Mesothelial cell of epicardium (in vitro differentiated cells): ENCODE measurements around the gene MZT1. TPM values are rescaled to one million over a fixed set of nuclear protein-coding genes. Genes with fewer than 3 reads are reported as not detected.

ENCODE experiments used
- DNase-seq, 2 experiments: peaks; one replicate each; pipeline ENCODE4 v3.0.0; 2021; ENCODE audit warnings: low spot score in 2 of 2; ENCODE audit not compliant: unreplicated experiment in 2 of 2
- H3K27ac Mint-ChIP-seq: 2 replicates; pipeline ENCODE4 v1.8.0; 2021; ENCODE audit warnings: mixed read lengths
- H3K27me3 Mint-ChIP-seq: 2 replicates; pipeline ENCODE4 v1.8.0; 2021; ENCODE audit warnings: low read depth, mixed read lengths
- H3K36me3 Mint-ChIP-seq: 2 replicates; pipeline ENCODE4 v1.8.0; 2021; ENCODE audit warnings: mixed read lengths
- H3K4me1 Mint-ChIP-seq: 2 replicates; pipeline ENCODE4 v1.8.0; 2021; ENCODE audit warnings: mixed read lengths
- H3K4me3 Mint-ChIP-seq: 2 replicates; pipeline ENCODE4 v1.8.0; 2021; ENCODE audit warnings: mild to moderate bottlenecking, moderate library complexity, mixed read lengths
- H3K9me3 Mint-ChIP-seq: 2 replicates; pipeline ENCODE4 v1.8.0; 2021; ENCODE audit warnings: mixed read lengths
- total RNA-seq: library from RNA; stranded (reverse); gene quantifications from 3 replicates; pipeline ENCODE4 v1.2.1, GENCODE V29; 2021
- TF ChIP-seq, protein P1 (sequence below): fragments of 200-600 bp; sonication (generic); IDR thresholded peaks from one replicate; pipeline ENCODE4 v1.5.0; 2021; ENCODE audit warnings: antibody characterized with exemption; ENCODE audit not compliant: unreplicated experiment

Gene MZT1
- total RNA-seq, 1 donor from 2014 or later = 6.4 TPM

DNA sequence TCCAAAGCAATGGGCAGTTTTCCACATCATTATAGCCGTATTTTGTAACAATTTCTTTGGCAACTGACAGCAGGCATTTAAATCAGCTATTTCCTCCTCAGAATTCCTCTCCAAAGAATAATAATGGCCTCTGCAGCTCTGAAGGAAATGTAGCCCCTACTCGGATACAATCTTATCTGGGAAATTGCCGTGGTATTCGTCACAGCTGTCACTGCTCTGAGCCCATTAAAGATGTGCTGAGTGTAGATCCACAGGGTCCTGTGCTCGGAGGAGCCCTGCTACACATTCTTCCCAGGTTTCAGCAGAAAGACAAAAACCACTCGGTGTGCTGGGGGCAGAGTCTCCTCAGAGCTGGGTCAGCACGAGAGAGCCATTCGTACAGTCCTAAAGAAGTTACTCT, 33.1 kb downstream of the MZT1 start:
- Mint-ChIP-seq H3K27ac (peak overlapping the region; percentile 15), H3K4me3 (no peak overlapping the region), H3K9me3 (peaks cover 19% of the 10 kb centered on the region), H3K36me3 (peaks cover 3% of the 10 kb centered on the region), H3K27me3 (no peaks in the 10 kb centered on the region), H3K4me1 (peaks cover 24% of the 10 kb centered on the region)
- no peak for DNase-seq
- TF ChIP-seq, protein P1, sequence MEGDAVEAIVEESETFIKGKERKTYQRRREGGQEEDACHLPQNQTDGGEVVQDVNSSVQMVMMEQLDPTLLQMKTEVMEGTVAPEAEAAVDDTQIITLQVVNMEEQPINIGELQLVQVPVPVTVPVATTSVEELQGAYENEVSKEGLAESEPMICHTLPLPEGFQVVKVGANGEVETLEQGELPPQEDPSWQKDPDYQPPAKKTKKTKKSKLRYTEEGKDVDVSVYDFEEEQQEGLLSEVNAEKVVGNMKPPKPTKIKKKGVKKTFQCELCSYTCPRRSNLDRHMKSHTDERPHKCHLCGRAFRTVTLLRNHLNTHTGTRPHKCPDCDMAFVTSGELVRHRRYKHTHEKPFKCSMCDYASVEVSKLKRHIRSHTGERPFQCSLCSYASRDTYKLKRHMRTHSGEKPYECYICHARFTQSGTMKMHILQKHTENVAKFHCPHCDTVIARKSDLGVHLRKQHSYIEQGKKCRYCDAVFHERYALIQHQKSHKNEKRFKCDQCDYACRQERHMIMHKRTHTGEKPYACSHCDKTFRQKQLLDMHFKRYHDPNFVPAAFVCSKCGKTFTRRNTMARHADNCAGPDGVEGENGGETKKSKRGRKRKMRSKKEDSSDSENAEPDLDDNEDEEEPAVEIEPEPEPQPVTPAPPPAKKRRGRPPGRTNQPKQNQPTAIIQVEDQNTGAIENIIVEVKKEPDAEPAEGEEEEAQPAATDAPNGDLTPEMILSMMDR = no peak

DNA sequence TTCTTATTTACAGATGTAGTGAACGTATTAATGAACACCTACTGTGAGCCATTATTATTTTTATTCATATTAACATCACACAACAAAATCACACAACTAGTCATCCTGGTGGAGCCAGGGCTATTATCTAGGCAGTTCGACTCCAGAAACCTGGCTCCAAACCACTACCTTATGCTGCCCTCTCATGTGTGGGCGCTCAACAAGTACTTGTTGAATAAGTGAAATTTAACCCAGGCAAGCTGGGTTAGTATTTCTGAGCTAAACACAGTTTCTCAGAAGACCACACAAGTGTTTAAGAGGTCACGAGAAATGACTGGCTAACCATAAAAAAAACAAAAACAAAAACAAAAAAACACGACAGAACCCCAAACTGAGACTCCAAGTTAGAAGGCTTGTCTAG, 33.6 kb downstream of the MZT1 start:
- peaks cover 19% of the 10 kb centered on the region for H3K9me3 Mint-ChIP-seq
- H3K27ac Mint-ChIP-seq = no peak overlapping the region
- H3K36me3 Mint-ChIP-seq = peaks cover 3% of the 10 kb centered on the region
- H3K4me3 Mint-ChIP-seq = no peak overlapping the region
- peaks cover 24% of the 10 kb centered on the region for H3K4me1 Mint-ChIP-seq
- no peak for DNase-seq
- TF ChIP-seq, protein P1 = no peak
- no peaks in the 10 kb centered on the region for H3K27me3 Mint-ChIP-seq

DNA sequence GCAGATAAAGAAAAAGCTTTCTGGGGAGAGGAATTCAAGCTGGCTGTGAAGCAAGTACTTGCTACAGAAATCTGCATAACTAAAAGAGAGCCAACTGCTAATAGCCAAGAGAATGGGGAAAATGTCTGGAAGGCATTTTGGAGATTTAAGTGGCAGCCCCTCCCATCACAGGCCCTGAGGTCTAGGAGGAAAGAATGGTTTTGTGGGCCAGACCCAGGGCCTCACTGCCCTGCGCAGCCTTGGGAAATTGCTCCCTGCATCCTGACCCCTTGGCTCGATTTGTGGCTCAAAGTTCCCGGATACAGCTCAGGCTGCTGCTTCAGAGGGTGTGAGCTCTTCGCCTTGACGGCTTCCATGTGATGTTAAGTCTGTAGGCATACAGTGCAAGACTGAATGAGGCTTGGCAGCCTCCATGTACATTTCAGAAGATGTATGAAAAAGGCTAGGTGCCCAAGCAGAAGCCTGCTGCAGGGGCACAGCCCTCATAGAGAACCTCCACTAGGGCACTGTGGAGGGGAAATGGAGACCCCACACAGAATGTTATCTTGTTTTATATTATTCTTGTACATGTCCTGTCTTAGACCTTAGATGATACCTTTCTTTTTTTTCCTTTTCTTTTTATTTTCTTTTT, 34.4 kb downstream of the MZT1 start:
- peaks cover 3% of the 10 kb centered on the region for H3K36me3 Mint-ChIP-seq
- DNase-seq = no peak
- H3K9me3 Mint-ChIP-seq = peaks cover 17% of the 10 kb centered on the region
- H3K27ac Mint-ChIP-seq = no peak overlapping the region
- H3K27me3 Mint-ChIP-seq = no peaks in the 10 kb centered on the region
- TF ChIP-seq, protein P1 = no peak
- H3K4me1 Mint-ChIP-seq = peaks cover 24% of the 10 kb centered on the region
- H3K4me3 Mint-ChIP-seq = no peak overlapping the region

DNA sequence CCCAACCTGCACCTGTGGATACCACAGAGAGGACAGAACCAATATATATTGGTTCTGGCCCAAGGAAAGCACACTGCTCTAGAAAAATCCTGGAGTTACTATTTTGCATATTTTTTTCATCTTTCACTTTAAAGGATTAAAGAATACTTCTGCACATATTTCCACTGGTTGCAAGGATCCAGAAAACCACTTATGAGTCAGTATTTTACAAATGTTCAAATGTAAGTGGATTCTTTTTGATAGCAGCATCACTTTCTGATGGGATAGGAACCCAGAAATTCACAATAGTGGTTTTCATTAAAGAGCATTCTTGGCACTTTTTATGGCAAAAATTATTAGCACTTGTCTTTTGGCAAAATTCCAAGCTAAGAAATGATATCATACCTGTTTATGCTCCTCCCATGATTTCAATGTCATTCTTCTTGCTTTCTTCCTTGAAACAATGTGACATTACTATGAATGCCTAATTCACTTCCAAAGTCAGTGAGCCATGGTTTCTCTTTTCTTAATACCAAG, 38.2 kb downstream of the MZT1 start:
- no peak for DNase-seq
- Mint-ChIP-seq H3K4me1 (peaks cover 6% of the 10 kb centered on the region), H3K9me3 (peaks cover 31% of the 10 kb centered on the region), H3K4me3 (no peak overlapping the region), H3K27ac (no peak overlapping the region), H3K36me3 (peaks cover 3% of the 10 kb centered on the region), H3K27me3 (no peaks in the 10 kb centered on the region)
- TF ChIP-seq, protein P1 = no peak

DNA sequence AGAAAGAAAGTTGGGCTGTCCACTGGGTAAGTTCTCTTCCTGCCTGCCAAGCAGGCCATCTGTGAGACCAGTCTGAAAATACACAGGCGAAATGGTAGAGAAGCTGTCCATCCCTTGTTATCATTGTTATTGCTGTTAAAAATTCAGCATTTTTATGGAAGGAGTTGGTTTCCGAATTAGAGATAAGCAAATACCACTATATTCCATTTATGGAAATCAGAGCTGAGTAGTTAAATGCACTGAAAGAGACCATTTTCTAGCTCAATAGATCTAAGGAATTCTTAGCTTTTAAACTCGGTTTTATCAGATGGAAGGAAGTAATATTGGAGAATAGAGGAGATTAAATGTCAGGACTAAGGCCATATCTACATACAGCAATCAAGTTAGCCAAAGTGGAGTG, 40.7 kb downstream of the MZT1 start:
- Mint-ChIP-seq H3K4me1 (peaks cover 6% of the 10 kb centered on the region), H3K27me3 (no peaks in the 10 kb centered on the region), H3K36me3 (peaks cover 3% of the 10 kb centered on the region), H3K27ac (no peak overlapping the region), H3K9me3 (peaks cover 33% of the 10 kb centered on the region), H3K4me3 (no peak overlapping the region)
- no peak for DNase-seq
- TF ChIP-seq, protein P1 = no peak
